Dendritic cell treated with granulocyte-macrophage colony-stimulating factor and Interleukin-4, amounts not matched to agents 40 ng/mL and 50 ng/mL, for 4 days (primary cell): ENCODE results near the gene BCL7C.
A peak's percentile ranks its signal among the peaks of the same experiment; 100 is the strongest.

ENCODE experiments used
- H3K27ac Mint-ChIP-seq: one replicate; pipeline ENCODE4 v1.8.0; 2022; ENCODE audit warnings: mild to moderate bottlenecking, mixed read lengths
- H3K27me3 Mint-ChIP-seq: one replicate; pipeline ENCODE4 v1.8.0; 2022; ENCODE audit warnings: mild to moderate bottlenecking, mixed read lengths
- H3K36me3 Mint-ChIP-seq: one replicate; pipeline ENCODE4 v1.8.0; 2022; ENCODE audit warnings: low read depth, mixed read lengths
- H3K4me1 Mint-ChIP-seq: one replicate; pipeline ENCODE4 v1.8.0; 2022; ENCODE audit warnings: low read depth, mixed read lengths
- H3K4me3 Mint-ChIP-seq: one replicate; pipeline ENCODE4 v1.8.0; 2022; ENCODE audit warnings: mild to moderate bottlenecking, moderate library complexity, mixed read lengths
- H3K9me3 Mint-ChIP-seq: one replicate; pipeline ENCODE4 v1.8.0; 2022; ENCODE audit warnings: mixed read lengths
- intact Hi-C: fragments of 100-400 bp; cut with micrococcal nuclease; formaldehyde crosslinking; loops from one replicate; pipeline ENCODE4 v1.15.0; 2022

Gene BCL7C

DNA sequence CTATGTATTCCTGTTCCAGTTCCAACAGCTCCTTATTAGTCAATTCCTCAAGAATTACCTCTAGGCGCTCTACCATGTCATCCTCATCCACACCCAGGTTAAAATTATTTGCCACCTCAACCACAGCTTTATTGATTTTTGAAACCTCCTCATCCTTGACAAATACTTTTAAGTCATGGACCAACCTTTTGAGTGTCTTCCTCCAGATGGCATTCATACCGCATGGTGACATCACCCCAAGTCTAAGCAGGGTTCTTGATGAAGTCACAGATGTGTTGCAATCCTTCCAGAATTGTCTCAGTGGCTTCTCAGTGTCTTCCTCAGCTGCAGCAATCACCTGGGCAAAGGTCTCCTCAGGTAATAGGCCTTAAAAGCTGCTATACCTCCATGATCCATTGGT is 40.1 kb downstream of the BCL7C start:
- no peaks in the 10 kb centered on the region for H3K4me1 Mint-ChIP-seq
- H3K27ac Mint-ChIP-seq: no peak overlapping the region
- H3K4me3 Mint-ChIP-seq: no peak overlapping the region
- H3K27me3 Mint-ChIP-seq: no peaks in the 10 kb centered on the region
- no peaks in the 10 kb centered on the region for H3K9me3 Mint-ChIP-seq
- peaks cover 11% of the 10 kb centered on the region for H3K36me3 Mint-ChIP-seq
- intact Hi-C loops: no loop called here

DNA sequence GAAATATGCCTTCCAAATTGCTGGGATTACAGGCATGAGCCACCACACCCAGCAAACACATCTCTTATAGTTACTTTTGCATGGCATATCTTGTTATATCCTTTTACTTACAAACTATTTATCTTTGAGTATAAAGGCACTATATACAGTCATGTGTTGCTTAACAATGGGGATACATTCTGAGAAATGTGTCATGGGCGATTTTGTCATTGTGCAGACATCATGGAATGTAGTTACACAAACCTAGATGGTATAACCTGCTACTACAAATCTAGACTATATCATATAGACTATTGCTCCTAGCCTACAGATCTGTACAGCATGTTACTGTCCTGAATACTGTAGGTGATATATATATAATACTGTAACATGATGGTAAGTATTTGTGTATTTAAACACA is 43.6 kb downstream of the BCL7C start:
- peaks cover 3% of the 10 kb centered on the region for H3K4me1 Mint-ChIP-seq
- intact Hi-C loops: no loop called here
- peaks cover 11% of the 10 kb centered on the region for H3K36me3 Mint-ChIP-seq
- H3K9me3 Mint-ChIP-seq: no peaks in the 10 kb centered on the region
- no peaks in the 10 kb centered on the region for H3K27me3 Mint-ChIP-seq
- no peak overlapping the region for H3K4me3 Mint-ChIP-seq
- H3K27ac Mint-ChIP-seq: no peak overlapping the region

DNA sequence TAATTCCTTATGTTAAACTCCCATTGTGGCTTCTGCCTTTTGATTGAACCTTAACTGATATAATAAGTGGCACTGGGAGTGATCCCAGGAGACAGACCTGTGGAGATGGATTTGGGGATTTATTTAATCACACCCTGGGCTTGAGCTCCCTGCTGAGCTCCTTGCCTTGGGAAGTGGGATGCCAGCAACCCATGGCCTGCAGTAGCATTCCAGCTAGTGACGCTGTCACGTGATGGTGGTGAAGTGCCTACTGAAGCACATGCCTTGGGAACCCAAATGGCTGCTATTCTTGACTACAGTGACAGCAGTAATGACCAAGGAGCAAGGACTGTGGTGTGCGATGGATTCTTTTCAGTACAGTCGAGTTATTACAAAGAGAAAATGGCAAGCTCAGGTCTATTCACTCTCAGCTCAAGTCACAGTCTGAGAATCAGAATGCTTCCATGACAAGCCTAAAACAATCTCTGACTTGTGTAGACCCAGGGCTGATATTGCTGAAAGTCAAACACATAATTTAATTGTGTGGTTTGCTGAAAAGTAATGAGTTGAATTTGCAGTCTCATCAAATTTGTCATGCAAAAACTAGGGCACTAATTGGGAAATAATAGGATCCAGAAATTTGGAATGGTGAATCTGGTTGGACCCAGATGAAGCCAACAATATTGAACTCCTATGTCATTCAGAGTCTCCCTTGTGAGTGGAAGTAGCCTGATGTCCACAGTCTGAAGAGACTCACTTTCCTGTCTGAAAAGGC is 47.1 kb downstream of the BCL7C start:
- Mint-ChIP-seq H3K4me3 (no peak overlapping the region), H3K27ac (no peak overlapping the region), H3K36me3 (no peaks in the 10 kb centered on the region), H3K27me3 (no peaks in the 10 kb centered on the region), H3K4me1 (peaks cover 9% of the 10 kb centered on the region), H3K9me3 (no peaks in the 10 kb centered on the region)
- intact Hi-C loops: no loop called here

DNA sequence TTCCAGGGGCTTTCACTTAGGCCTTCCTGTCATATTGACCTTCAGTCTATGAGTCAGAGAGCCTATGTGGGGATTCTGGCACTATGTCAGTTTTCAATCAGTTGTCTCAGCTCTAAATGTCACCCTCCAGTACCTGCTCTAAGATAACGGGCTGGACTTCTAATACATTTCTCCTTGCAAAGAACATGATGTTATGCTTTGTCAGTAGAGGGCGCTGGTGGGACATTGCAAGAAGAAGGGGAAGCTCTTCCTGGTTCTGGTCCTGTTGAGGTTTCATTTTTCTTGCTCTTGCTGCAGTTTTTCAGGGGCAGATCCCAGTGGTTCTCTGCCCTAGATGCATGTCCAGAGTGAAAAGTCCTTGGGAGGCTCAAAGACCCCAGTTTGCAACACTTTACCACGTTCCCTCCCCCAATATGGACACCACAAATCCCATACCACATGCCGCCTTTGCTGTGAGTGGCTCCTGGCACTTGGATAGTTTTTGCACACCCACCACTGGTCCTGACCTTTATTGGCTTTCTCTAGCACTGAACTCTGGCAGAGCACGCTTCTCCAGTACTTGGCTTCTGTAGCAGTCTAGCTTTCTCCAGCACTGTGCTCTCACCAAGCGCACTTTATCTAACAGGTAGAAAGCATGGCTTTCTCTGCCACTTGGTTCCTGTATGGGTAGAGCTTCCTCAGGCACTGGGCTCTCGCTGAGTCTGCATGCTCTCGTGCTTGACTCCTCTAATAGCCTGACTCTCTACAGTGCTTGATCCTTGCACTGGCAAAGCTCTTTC is 49.0 kb downstream of the BCL7C start:
- no peaks in the 10 kb centered on the region for H3K9me3 Mint-ChIP-seq
- intact Hi-C loops: loop anchor here (1.0 to 5.0 kb wide), 2 partner anchors 57 to 76 kb away; no protein-coding TSS in a partner anchor
- no peaks in the 10 kb centered on the region for H3K27me3 Mint-ChIP-seq
- no peaks in the 10 kb centered on the region for H3K36me3 Mint-ChIP-seq
- no peak overlapping the region for H3K4me3 Mint-ChIP-seq
- peaks cover 9% of the 10 kb centered on the region for H3K4me1 Mint-ChIP-seq
- H3K27ac Mint-ChIP-seq: peak overlapping the region; percentile 78

DNA sequence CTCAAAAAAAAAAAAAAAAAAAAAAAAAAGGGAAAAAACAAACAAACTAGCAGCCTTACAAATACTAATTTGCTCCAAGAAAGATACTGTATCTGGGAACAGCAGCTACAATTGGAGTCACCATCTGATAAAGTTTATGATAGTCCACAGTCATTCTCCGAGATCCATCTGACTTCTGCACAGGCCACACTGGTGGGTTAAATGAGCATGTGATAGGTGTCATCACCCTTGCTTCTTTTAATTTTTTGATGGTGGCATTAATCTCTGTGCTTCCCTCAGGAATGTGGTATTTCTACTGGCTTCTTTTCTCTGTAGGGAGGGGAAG is 49.6 kb downstream of the BCL7C start:
- Mint-ChIP-seq H3K27ac (no peak overlapping the region), H3K27me3 (no peaks in the 10 kb centered on the region), H3K4me1 (peaks cover 9% of the 10 kb centered on the region), H3K36me3 (no peaks in the 10 kb centered on the region), H3K9me3 (no peaks in the 10 kb centered on the region), H3K4me3 (no peak overlapping the region)
- intact Hi-C loops: loop anchor here (1.0 to 5.0 kb wide), 2 partner anchors 58 to 77 kb away; no protein-coding TSS in a partner anchor

DNA sequence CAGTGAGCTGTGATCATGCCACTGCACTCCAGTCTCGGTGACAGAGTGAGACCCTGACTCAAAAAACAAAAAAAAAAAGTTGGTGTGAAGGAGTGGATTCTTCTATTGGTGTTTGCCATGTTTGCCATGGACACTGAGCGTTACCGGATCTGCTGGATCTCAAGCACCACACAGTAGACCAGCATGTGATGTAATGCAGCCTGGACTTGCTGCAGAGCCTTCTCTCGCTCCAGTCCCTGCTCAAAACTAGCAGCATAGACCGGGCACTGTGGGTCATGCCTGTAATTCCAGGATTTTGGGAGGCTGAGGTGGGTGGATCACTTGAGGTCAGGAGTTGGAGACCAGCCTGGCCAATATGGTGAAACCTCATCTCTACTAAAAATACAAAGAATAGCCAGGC is 50.4 kb downstream of the BCL7C start:
- Mint-ChIP-seq H3K4me1 (peaks cover 9% of the 10 kb centered on the region), H3K36me3 (no peaks in the 10 kb centered on the region), H3K27me3 (no peaks in the 10 kb centered on the region), H3K9me3 (no peaks in the 10 kb centered on the region), H3K27ac (no peak overlapping the region), H3K4me3 (no peak overlapping the region)
- intact Hi-C loops: loop anchor here (5.0 kb wide), 1 partner anchor 59 kb away; no protein-coding TSS in a partner anchor

DNA sequence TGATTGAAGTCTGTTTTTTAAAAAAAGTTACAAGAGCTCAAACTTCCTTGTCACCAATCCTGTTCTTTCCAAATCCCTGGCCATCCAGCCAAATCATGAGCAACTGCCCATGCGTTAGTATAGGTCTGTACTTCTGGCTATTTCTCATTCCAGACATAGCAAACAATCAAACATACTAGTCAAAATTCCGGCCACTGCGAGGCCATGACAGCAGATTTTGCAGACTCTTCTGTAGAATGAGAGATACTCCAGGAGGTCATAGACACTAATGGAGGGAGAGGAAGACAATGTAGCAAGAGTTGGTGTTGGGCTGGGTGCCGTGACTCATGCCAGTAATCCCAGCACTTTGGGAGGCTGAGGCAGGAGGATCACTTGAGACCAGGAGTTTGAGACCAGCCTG is 50.9 kb downstream of the BCL7C start:
- intact Hi-C loops: loop anchor here (5.0 kb wide), 1 partner anchor 59 kb away; no protein-coding TSS in a partner anchor
- Mint-ChIP-seq H3K36me3 (no peaks in the 10 kb centered on the region), H3K4me3 (no peak overlapping the region), H3K27ac (no peak overlapping the region), H3K4me1 (peaks cover 9% of the 10 kb centered on the region), H3K9me3 (no peaks in the 10 kb centered on the region), H3K27me3 (no peaks in the 10 kb centered on the region)

DNA sequence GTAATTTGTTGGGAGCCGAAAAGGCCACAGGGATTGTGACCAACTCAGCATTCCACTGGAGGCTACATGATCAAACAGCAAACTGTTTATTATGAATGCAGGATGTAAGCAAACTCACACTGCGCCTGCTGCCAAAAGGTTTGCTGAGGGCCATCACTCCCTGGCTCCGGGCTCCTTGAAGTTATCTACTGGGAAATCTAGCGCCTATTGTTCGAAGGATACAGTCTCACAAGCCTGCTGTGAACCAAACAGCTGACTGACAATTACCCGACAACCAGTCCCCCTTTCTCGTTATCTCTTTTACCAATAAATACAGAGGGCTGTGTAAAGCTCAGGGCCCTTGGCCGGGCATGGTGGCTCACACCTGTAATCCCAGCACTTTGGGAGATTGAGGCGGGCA is 52.5 kb downstream of the BCL7C start:
- intact Hi-C loops: loop anchor here (5.0 kb wide), 1 partner anchor 61 kb away; no protein-coding TSS in a partner anchor
- Mint-ChIP-seq H3K36me3 (no peaks in the 10 kb centered on the region), H3K4me3 (no peak overlapping the region), H3K27ac (no peak overlapping the region), H3K9me3 (no peaks in the 10 kb centered on the region), H3K4me1 (peaks cover 9% of the 10 kb centered on the region), H3K27me3 (no peaks in the 10 kb centered on the region)

DNA sequence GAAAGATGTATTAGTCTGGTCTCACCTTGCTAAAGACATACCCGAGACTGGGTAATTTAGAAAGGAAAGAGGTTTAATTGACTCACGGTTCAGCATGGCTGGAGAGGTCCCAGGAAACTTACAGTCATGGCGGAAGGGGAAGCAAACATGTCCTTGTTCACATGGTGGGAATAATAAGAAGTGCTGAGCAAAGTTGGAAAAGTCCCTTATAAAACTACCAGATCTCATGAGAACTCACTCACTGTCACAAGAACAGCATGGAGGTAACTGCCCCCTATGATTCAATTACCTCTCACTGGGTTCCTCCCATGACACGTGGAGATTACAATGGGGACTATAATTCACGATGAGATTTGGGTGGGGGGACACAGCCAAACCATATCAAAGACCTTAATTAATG is 53.3 kb downstream of the BCL7C start:
- Mint-ChIP-seq H3K27ac (no peak overlapping the region), H3K36me3 (no peaks in the 10 kb centered on the region), H3K27me3 (no peaks in the 10 kb centered on the region), H3K4me3 (no peak overlapping the region), H3K9me3 (no peaks in the 10 kb centered on the region), H3K4me1 (peaks cover 9% of the 10 kb centered on the region)
- intact Hi-C loops: loop anchor here (5.0 kb wide), 1 partner anchor 62 kb away; no protein-coding TSS in a partner anchor

DNA sequence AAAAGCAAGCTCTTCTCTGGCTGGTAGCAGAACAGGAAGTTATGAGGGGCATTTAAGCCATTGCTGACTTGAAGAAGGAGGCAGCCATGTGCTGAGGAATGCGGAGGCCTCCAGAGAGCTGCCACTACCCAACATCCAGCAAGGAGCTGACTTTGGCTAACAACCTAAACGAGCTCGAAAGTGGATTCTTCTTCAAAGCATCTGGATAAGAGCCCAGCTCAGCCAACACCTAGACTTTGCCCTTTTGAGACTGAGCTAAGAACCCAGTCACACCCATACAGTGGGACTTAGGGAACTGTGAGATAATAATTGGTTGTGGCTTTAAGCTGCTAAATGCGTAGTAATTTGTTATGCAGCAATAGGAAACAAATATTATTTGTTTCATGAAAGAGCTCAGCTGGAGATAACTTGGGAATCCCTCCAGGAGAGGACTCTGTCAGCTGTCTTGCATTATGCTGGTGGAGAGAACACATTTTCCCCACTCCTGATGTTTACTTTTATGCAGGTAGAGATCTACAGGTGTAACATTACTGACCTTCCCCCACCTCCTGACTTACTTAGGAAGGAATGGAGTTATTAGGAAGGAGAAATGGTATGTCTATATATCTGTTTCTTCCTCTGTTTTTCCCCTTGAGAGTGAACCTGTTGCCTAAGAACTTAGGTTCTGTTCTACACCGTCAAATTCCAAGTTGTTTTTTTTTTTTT is 54.2 kb downstream of the BCL7C start:
- Mint-ChIP-seq H3K27ac (no peak overlapping the region), H3K4me3 (no peak overlapping the region), H3K4me1 (peaks cover under 1% of the 10 kb centered on the region), H3K27me3 (no peaks in the 10 kb centered on the region), H3K9me3 (no peaks in the 10 kb centered on the region), H3K36me3 (no peaks in the 10 kb centered on the region)
- intact Hi-C loops: loop anchor here (5.0 kb wide), 1 partner anchor 63 kb away; no protein-coding TSS in a partner anchor

DNA sequence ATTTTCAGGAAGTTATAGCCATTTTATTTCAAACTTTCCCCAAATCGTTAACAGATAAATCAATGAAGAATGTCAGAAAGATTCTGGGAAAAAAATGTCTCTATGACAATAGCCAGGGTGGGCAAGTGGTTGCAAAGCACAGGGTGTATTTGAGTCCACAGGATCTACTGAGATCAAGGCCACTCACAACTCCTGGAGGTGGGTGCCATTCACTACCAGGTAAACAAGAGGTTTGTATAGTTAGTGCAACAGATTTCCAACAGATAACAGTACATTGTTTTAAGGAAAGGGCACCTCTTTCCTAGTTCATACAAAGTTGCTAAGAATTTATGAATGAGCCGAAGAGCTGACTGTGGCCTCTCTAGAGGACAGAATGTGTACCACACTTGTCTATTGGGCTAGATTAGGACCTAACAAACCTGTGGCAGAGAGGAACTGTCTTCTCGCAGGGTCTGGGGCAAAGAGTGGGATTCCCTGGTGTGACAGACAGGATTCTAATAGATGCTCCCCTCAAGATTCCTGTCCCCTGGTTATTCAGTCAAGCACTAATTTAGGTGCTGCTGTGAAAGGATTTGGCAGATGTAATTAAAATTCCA is 54.9 kb downstream of the BCL7C start:
- no peaks in the 10 kb centered on the region for H3K27me3 Mint-ChIP-seq
- H3K4me1 Mint-ChIP-seq: no peaks in the 10 kb centered on the region
- no peaks in the 10 kb centered on the region for H3K9me3 Mint-ChIP-seq
- H3K36me3 Mint-ChIP-seq: no peaks in the 10 kb centered on the region
- no peak overlapping the region for H3K27ac Mint-ChIP-seq
- H3K4me3 Mint-ChIP-seq: no peak overlapping the region
- intact Hi-C loops: no loop called here

DNA sequence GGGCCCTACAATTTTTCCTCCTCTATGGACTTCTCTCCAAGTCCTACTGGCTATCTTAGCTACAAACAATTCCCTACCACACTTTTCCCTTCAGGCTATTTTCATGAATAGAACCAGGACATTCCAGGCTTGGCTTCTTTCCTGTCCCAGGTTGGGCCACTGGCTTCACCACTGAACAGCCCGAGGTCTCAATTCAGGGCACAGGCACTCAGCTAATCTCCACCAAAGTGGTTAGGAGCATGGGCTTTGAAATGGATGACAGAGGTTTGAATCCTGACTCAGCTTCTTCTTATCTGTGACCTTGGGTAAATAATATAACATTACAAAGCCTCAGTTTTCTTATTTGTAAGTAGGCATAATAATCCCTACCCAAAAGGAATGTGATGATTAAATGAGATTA is 56.0 kb downstream of the BCL7C start:
- Mint-ChIP-seq H3K9me3 (no peaks in the 10 kb centered on the region), H3K27me3 (no peaks in the 10 kb centered on the region), H3K4me1 (no peaks in the 10 kb centered on the region), H3K4me3 (no peak overlapping the region), H3K36me3 (no peaks in the 10 kb centered on the region), H3K27ac (no peak overlapping the region)
- intact Hi-C loops: no loop called here
